Measurements from ENCODE around the gene C8G.

Gene C8G

GRCh38 chr9:136944519-136945332 lies at the start of gene C8G, which contains the start of gene FBXW5:
Gene C8G, plus strand, starts transcription at chr9:136945243. Its CDS starts 78 bp downstream, at chr9:136945321.
Gene FBXW5, minus strand, starts transcription at chr9:136944738. Its CDS starts 655 bp downstream, at chr9:136944083.
- Mint-ChIP-seq H3K27me3 (no peaks in the 10 kb centered on the region), H3K9me3 (no peaks in the 10 kb centered on the region), H3K4me3 (peak within 1 kb of the TSS; percentile 85), H3K36me3 (peaks cover 1% of the 10 kb centered on the region), H3K4me1 (peaks cover 9% of the 10 kb centered on the region), H3K27ac (peak within 1 kb of the TSS; percentile 84)

GRCh38 chr9:136896027-136896426 lies 49.0 kb upstream of the C8G start:
- H3K4me3 Mint-ChIP-seq = no peak overlapping the region
- no peaks in the 10 kb centered on the region for H3K9me3 Mint-ChIP-seq
- H3K4me1 Mint-ChIP-seq = peaks cover 33% of the 10 kb centered on the region
- H3K27ac Mint-ChIP-seq = no peak overlapping the region
- H3K27me3 Mint-ChIP-seq = no peaks in the 10 kb centered on the region
- peaks cover 4% of the 10 kb centered on the region for H3K36me3 Mint-ChIP-seq

- Mint-ChIP-seq H3K9me3 (no peaks in the 10 kb centered on the region), H3K4me3 (no peak overlapping the region), H3K27me3 (no peaks in the 10 kb centered on the region), H3K4me1 (peaks cover 49% of the 10 kb centered on the region), H3K36me3 (peaks cover 10% of the 10 kb centered on the region), H3K27ac (no peak overlapping the region)
Measured at GRCh38 chr9:136898483-136899100, 46.5 kb upstream of the C8G start.

DNA sequence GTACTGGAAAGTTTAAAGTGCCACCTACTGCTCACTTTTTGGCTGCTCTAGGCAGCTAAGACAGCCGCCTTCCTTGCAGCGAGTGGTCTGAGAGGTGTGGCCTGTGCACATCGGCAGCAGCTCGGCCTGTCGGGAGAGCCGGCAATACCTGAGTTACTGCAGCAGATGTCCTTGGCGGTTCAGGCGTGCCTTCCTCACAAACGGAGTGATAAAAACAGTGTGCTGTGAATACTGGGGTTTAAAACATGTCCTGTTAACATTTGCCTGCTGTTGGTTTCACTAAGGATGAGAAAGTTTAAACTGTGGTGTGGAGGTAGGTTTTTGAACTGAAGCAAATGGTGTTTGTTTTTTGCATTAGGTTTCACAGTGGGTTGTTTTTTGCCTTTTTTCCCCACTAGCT lies 45.8 kb upstream of the C8G start:
- Mint-ChIP-seq H3K4me1 (peaks cover 47% of the 10 kb centered on the region), H3K4me3 (no peak overlapping the region), H3K36me3 (peaks cover 10% of the 10 kb centered on the region), H3K9me3 (no peaks in the 10 kb centered on the region), H3K27ac (no peak overlapping the region), H3K27me3 (no peaks in the 10 kb centered on the region)

- H3K9me3 Mint-ChIP-seq = no peaks in the 10 kb centered on the region
- H3K27me3 Mint-ChIP-seq = no peaks in the 10 kb centered on the region
- no peak overlapping the region for H3K4me3 Mint-ChIP-seq
- peaks cover 46% of the 10 kb centered on the region for H3K4me1 Mint-ChIP-seq
- H3K36me3 Mint-ChIP-seq = peaks cover 12% of the 10 kb centered on the region
- no peak overlapping the region for H3K27ac Mint-ChIP-seq
Measured at GRCh38 chr9:136900556-136900955, 44.5 kb upstream of the C8G start.

- peaks cover 47% of the 10 kb centered on the region for H3K4me1 Mint-ChIP-seq
- H3K36me3 Mint-ChIP-seq = peaks cover 12% of the 10 kb centered on the region
- no peaks in the 10 kb centered on the region for H3K9me3 Mint-ChIP-seq
- H3K4me3 Mint-ChIP-seq = peak overlapping the region; percentile 75
- H3K27ac Mint-ChIP-seq = peak overlapping the region; percentile 89
- no peaks in the 10 kb centered on the region for H3K27me3 Mint-ChIP-seq
Measured at GRCh38 chr9:136900988-136901515, 44.0 kb upstream of the C8G start.

GRCh38 chr9:136901516-136902258 lies 43.4 kb upstream of the C8G start:
- Mint-ChIP-seq H3K4me1 (peaks cover 51% of the 10 kb centered on the region), H3K4me3 (peak overlapping the region; percentile 75), H3K9me3 (no peaks in the 10 kb centered on the region), H3K27me3 (no peaks in the 10 kb centered on the region), H3K36me3 (peaks cover 12% of the 10 kb centered on the region), H3K27ac (peak overlapping the region; percentile 89)

DNA sequence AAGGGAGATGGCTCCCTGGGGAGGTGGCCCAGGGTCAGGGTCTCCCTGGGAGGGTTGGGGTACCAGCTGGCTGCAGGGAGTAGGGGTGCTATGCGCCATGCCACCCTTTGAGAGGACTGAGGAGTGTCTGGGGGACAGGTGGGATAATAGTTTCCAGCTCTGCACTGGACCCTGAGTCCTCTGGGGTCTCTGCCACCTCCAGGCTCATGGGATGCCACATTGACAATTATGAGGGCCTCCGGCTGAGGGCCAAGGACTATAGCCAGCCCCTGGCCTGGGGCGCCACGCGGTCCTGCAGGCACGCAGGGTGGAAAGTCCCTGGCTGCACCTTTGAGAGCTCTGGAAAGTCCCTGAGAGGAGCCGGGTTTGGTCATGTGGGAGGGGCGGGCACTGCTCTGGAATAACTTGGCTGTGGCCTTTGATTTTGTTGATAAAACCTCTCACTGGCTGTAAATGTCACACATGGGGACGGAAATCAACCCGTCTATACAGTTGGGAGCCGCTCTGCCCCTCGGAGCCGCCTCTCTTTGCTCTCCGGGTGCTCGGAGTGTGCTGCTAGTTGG lies 42.7 kb upstream of the C8G start:
- peaks cover 12% of the 10 kb centered on the region for H3K36me3 Mint-ChIP-seq
- peaks cover 46% of the 10 kb centered on the region for H3K4me1 Mint-ChIP-seq
- peak overlapping the region; percentile 75 for H3K4me3 Mint-ChIP-seq

GRCh38 chr9:136903041-136903554 lies 41.9 kb upstream of the C8G start:
- Mint-ChIP-seq H3K9me3 (no peaks in the 10 kb centered on the region), H3K36me3 (peaks cover 12% of the 10 kb centered on the region), H3K4me1 (peaks cover 46% of the 10 kb centered on the region), H3K27ac (no peak overlapping the region), H3K4me3 (peak overlapping the region; percentile 33), H3K27me3 (no peaks in the 10 kb centered on the region)

More for the DNA sequence above, 42.7 kb upstream of the C8G start:
- Mint-ChIP-seq H3K27me3 (no peaks in the 10 kb centered on the region), H3K27ac (peak overlapping the region; percentile 89), H3K9me3 (no peaks in the 10 kb centered on the region)

DNA sequence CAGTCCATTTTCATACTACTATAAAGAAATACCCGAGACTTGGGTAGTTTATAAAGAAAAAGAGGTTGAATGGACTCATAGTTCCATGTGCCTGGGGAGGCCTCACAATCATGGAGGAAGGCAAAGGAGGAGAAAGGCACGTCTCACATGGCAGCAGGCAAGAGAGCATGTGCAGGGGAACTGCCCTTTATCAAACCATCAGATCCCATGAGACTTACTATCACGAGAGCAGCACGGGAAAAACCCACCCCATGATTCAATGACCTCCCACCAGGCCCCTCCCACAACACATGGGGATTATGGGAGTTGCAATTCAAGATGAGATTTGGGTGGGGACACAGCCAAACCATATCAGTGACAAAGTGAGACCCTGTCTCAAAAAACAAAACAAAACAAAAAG lies 38.8 kb upstream of the C8G start:
- no peaks in the 10 kb centered on the region for H3K9me3 Mint-ChIP-seq
- peaks cover 32% of the 10 kb centered on the region for H3K4me1 Mint-ChIP-seq
- no peaks in the 10 kb centered on the region for H3K27me3 Mint-ChIP-seq
- H3K4me3 Mint-ChIP-seq = no peak overlapping the region
- no peak overlapping the region for H3K27ac Mint-ChIP-seq
- H3K36me3 Mint-ChIP-seq = peaks cover 10% of the 10 kb centered on the region

GRCh38 chr9:136907011-136907914 lies 37.8 kb upstream of the C8G start:
- H3K27me3 Mint-ChIP-seq = no peaks in the 10 kb centered on the region
- H3K9me3 Mint-ChIP-seq = no peaks in the 10 kb centered on the region
- H3K4me1 Mint-ChIP-seq = peaks cover 22% of the 10 kb centered on the region
- H3K4me3 Mint-ChIP-seq = no peak overlapping the region
- no peak overlapping the region for H3K27ac Mint-ChIP-seq
- H3K36me3 Mint-ChIP-seq = peaks cover 7% of the 10 kb centered on the region

- Mint-ChIP-seq H3K9me3 (no peaks in the 10 kb centered on the region), H3K36me3 (peaks cover 3% of the 10 kb centered on the region), H3K27me3 (no peaks in the 10 kb centered on the region), H3K27ac (no peak overlapping the region), H3K4me1 (peaks cover 10% of the 10 kb centered on the region), H3K4me3 (no peak overlapping the region)
Measured at GRCh38 chr9:136910197-136910900, 34.7 kb upstream of the C8G start.

DNA sequence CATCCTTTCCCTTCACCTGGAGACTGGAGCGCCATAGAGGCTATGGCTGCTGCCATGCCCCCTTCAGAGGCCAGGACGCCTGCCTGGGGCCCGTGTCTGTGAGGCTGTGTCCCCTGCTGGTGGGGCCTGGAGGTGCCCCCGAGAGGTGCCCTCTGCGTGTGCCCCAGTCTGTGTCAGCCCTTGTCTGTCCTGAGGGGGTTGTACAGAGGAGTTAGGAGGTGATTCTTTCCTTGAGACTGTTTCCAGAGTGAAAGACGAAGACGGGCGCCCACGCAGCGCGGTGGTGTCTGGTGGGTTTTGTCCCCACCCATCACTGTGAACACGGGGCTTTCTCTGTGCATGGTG lies 34.2 kb upstream of the C8G start:
- Mint-ChIP-seq H3K4me1 (peaks cover 7% of the 10 kb centered on the region), H3K27ac (no peak overlapping the region), H3K9me3 (no peaks in the 10 kb centered on the region), H3K4me3 (no peak overlapping the region), H3K36me3 (peaks cover 3% of the 10 kb centered on the region), H3K27me3 (no peaks in the 10 kb centered on the region)
